GM21723 (cell line): ENCODE measurements around the gene NMNAT3.
"Not testable (repeated sequence)": the region's sequence is repeated elsewhere in the genome, so short reads cannot be mapped to it uniquely, and the experiment has no call there.

Experiments used
- ATAC-seq: cut with Tn5 transposase; IDR thresholded peaks from one replicate; pipeline ENCODE4 v1.9.1; 2021; ENCODE audit warnings: mild to moderate bottlenecking, moderate library complexity; ENCODE audit not compliant: unreplicated experiment

The NMNAT3 gene

GRCh38 chr3:139639662-139640061 lies 38.1 kb downstream of the NMNAT3 start:
- ATAC-seq, result no peak

- no peak for ATAC-seq
Measured at GRCh38 chr3:139638518-139638917, 39.3 kb downstream of the NMNAT3 start.

GRCh38 chr3:139636511-139636910 lies 41.3 kb downstream of the NMNAT3 start:
- no peak for ATAC-seq

GRCh38 chr3:139634111-139634635 lies 43.6 kb downstream of the NMNAT3 start:
- ATAC-seq, result no peak

- no peak for ATAC-seq
Measured at GRCh38 chr3:139633511-139633910, 44.3 kb downstream of the NMNAT3 start.

GRCh38 chr3:139630542-139630941 lies 47.2 kb downstream of the NMNAT3 start:
- ATAC-seq, result no peak

GRCh38 chr3:139629033-139629432 lies 48.7 kb downstream of the NMNAT3 start:
- peak; percentile 86 for ATAC-seq

- no peak for ATAC-seq
Measured at GRCh38 chr3:139627759-139628158, 50.0 kb downstream of the NMNAT3 start.

GRCh38 chr3:139620438-139620837 lies 57.3 kb downstream of the NMNAT3 start:
- ATAC-seq, result no peak

- ATAC-seq, result no peak
Measured at GRCh38 chr3:139619484-139619883, 58.3 kb downstream of the NMNAT3 start.

- no peak for ATAC-seq
Measured at GRCh38 chr3:139617672-139618268, 60.0 kb downstream of the NMNAT3 start.

GRCh38 chr3:139611528-139611927 lies 66.2 kb downstream of the NMNAT3 start:
- ATAC-seq, result no peak

GRCh38 chr3:139610886-139611285 lies 66.9 kb downstream of the NMNAT3 start:
- ATAC-seq, result no peak

GRCh38 chr3:139608924-139609323 lies 68.8 kb downstream of the NMNAT3 start:
- no peak for ATAC-seq

- no peak for ATAC-seq
Measured at GRCh38 chr3:139608108-139608380, 69.7 kb downstream of the NMNAT3 start.

- ATAC-seq, result no peak
Measured at GRCh38 chr3:139607257-139608107, 70.3 kb downstream of the NMNAT3 start.

- no peak for ATAC-seq
Measured at GRCh38 chr3:139602003-139602402, 75.8 kb downstream of the NMNAT3 start.

- no peak for ATAC-seq
Measured at GRCh38 chr3:139601191-139601961, 76.4 kb downstream of the NMNAT3 start.

- ATAC-seq, result no peak
Measured at GRCh38 chr3:139597947-139598346, 79.8 kb downstream of the NMNAT3 start.

GRCh38 chr3:139591186-139591585 lies 86.6 kb downstream of the NMNAT3 start:
- not testable (repeated sequence) for ATAC-seq

GRCh38 chr3:139588450-139588849 lies 89.3 kb downstream of the NMNAT3 start:
- ATAC-seq, result no peak

GRCh38 chr3:139587797-139588196 lies 90.0 kb downstream of the NMNAT3 start:
- ATAC-seq, result no peak
